ENCODE measurements around the gene GUCD1.
A peak's percentile ranks its signal among the peaks of the same experiment; 100 is the strongest.
"Not testable (repeated sequence)": the region's sequence is repeated elsewhere in the genome, so short reads cannot be mapped to it uniquely, and the experiment has no call there.

Gene GUCD1

GRCh38 chr22:24554313-24555164, at the start of gene GUCD1:
Gene GUCD1, minus strand, starts transcription at chr22:24555138. Its CDS starts 147 bp downstream, at chr22:24554991.
- DNase-seq (ENCODE audit: low read depth in 2 of 2), result no peak

DNA sequence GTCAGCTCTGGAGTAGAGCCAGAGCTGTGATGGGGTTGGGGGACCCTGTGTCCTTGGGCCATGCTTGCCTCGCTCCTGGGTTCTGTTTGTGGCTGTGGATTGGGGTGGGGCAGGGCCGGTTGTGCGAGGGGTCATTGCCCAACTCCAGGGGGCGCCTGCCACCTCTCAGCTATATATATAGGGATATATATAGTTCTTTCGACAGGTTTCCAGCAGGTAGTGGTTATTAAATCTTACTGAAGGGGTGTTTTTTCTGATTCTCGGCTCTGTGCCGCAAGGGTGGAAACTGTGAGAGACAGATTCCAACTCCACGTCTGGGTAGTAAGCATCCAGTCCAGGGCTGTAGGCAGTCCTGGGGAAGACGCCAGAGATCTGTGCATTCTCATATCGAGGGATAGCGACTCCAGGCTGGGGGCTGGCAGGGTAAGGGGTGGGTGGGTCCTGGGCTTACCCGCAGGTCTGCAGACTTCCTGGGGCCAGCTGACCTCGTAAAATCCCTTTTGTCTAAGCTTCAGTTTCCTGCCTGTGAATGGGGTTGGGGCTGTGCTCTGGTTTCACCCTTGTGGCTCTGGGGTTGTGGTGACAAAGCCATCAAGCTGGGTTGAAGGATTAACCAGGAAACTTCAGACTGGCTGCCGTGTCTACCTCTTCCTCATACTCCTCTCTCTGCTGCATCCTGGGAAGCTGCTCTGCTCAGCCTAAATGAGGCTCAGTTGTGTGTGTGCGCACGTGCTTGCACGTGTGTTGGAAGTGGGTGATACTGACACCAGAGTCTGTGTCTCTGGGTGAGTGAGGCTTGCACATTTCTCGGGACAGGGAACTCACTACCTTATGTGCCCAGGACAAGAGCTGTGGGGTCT, 49.1 kb upstream of the GUCD1 start:
- not testable (repeated sequence) for DNase-seq (ENCODE audit: low read depth in 2 of 2)

- DNase-seq (ENCODE audit: low read depth in 2 of 2), result not testable (repeated sequence)
Measured at GRCh38 chr22:24602847-24603769, 48.2 kb upstream of the GUCD1 start, which contains the start of gene GGT1. Gene GGT1, plus strand, starts transcription at chr22:24603193. Its CDS starts 7,889 bp downstream, at chr22:24611082.

GRCh38 chr22:24602105-24602749, 47.3 kb upstream of the GUCD1 start:
- not testable (repeated sequence) for DNase-seq (ENCODE audit: low read depth in 2 of 2)

- no peak for DNase-seq (ENCODE audit: low read depth in 2 of 2)
Measured at GRCh38 chr22:24601217-24602104, 46.5 kb upstream of the GUCD1 start.

DNA sequence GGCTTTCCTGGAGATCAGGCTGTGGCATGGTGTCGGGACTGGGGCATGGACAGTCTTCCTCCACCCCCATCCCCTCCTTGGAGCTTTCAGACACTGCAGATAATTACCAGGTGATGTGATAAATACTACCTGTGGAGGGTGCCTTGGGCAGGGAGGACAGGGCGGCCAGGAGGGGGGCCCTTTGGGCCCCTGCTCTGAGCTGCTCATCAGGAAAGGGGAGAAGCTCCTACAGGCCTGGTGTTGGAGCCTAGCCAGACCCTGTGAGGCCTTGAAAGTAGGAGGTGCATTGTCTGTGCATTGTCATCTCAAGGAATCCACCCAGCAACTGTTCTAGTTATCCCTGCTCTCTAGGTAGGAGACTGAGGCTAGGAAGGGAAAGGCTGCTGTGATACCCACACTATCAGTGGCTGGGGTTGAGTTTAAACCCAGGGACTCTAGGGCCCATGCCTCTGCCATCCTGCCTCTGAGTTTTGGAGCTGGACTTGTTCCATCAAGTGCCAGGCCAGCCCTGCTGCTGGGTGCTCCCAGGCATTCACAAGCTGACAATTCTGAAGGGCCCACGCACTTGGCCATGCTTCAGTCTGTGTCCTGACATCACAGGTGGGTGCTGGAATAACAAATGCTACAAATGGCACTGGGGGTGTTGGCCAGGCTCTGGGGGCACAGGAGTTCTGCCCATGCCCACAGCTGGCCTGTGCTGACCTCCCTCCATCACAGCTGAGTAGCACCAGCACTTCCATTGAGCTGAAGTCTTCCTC, 45.2 kb upstream of the GUCD1 start:
- DNase-seq (ENCODE audit: low read depth in 2 of 2), result not testable (repeated sequence)

GRCh38 chr22:24599514-24599913, 44.6 kb upstream of the GUCD1 start:
- DNase-seq (ENCODE audit: low read depth in 2 of 2), result no peak

- not testable (repeated sequence) for DNase-seq (ENCODE audit: low read depth in 2 of 2)
Measured at GRCh38 chr22:24597076-24597475, 42.1 kb upstream of the GUCD1 start.

GRCh38 chr22:24595863-24596262, 40.9 kb upstream of the GUCD1 start:
- DNase-seq (ENCODE audit: low read depth in 2 of 2), result no peak

GRCh38 chr22:24595228-24595627, 40.3 kb upstream of the GUCD1 start:
- no peak for DNase-seq (ENCODE audit: low read depth in 2 of 2)

- DNase-seq (ENCODE audit: low read depth in 2 of 2), result no peak
Measured at GRCh38 chr22:24594569-24595120, 39.7 kb upstream of the GUCD1 start.

- DNase-seq (ENCODE audit: low read depth in 2 of 2), result no peak
Measured at GRCh38 chr22:24593836-24594568, 39.1 kb upstream of the GUCD1 start.

DNA sequence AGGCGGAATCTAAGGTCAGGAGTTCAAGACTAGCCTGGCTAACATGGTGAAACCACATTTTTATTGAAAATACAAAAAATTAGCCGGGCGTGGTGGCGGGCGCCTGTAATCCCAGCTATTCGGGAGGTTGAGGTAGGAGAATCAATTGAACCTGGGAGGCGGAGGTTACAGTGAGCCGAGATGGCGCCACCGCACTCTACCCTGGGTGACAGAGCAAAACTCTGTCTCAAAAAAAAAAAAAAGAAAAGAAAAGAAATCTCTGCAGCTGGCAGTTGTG, 38.6 kb upstream of the GUCD1 start:
- not testable (repeated sequence) for DNase-seq (ENCODE audit: low read depth in 2 of 2)

DNA sequence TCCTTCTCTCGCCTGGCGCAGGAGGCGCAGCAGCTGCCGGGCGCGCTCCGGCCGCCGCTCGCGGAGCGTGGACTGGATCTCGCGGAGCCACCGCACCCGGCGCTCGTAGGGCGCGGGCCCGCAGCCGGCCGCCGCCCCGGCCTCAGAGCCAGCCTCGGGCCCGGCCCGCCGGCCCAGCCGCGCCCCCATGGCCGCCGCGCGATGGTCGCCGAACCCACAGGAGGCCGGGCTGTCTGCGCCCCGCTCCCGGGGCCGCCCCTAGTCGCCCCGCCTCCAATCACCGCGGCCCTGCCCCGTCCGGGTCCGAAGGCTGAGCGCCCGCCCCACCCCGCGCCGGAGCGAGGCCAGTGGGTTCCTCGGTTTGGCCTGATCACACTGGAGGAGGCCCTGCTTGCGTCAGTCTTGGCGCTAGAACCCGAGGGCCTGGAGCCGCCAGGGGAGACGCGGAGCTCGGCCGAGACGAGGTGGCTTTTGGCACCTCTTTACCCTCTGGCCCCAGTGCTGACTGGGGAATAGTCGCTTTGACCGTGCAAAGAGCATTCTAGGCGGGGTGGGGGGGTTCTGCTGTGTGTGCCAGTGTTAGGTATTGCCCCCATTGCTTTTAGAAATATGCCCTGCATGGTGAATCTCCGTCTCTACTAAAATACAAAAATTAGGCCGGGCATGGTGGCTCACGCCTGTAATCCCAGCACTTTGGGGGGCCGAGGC, 38.1 kb upstream of the GUCD1 start, which contains the start of gene LRRC75B:
Gene LRRC75B (minus strand): TSS at position 223 of the 708 bp plus-strand sequence. CDS start 34 bp downstream, at position 189.
- peak; percentile 62 to 65 for DNase-seq (ENCODE audit: low read depth in 2 of 2)

DNA sequence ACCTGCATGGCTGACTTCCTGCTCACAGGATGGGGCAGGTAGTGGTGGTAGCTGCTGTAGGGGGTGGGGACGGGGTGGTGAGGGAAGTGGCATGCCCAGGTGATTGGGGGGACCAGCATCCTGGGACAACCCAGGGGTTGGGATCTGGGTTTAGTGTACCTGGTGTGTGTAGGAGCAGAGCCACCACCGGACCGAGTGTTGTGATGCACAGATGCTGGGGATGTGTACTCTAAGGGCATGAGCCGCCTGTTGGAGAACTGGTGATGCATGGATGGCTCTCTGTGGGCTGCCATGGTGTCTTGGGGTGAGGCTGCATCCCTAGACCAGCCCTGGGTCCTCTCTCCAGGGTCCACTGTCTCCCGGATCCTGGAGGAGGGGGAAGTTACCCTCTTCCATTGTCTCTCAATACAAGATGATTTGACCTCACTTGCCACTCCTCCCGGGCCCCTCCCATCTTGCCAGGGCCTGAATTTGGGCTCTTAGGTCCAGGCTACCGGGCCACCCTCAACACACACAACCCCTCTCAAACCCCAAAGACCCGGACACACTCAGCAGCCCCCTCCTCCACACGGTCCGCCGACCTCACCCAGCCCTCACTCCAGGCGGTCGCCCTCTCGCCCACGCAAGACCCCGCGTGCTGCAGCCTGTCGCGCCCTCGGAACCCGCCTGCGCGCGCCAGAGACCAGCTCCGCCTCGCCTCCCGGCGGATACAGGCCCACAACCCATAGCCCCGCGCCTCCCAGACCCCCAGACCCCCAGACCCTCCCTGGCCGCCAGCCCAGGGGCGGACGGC, 37.3 kb upstream of the GUCD1 start:
- no peak for DNase-seq (ENCODE audit: low read depth in 2 of 2)

DNA sequence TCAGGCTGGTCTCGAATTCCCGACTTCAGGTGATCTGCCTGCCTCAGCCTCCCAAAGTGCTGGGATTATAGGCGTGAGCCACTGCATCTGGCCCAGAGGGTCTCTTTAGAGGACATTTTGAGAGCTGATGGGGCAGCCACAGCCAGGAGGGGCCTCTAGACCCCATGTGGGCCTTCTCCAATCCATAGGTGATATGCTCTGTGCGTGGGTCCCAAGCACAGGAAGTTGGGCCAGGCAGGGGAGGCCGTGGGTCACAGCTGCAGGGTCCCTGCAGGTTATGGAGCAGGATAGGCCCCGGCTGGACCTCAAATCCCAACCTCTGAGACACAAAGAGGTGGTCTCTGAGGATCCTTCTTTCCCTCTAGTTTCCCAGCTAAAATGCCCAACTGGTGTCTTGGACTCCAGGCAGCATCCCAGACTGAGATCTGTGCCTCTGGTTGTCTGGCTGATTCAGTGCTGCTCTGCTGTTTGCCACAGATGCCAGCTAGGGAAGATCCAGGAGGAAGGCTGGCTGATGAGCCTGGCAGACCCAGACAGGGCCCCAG, 36.4 kb upstream of the GUCD1 start:
- DNase-seq (ENCODE audit: low read depth in 2 of 2), result no peak

Data from fibroblast of skin of left biceps (primary cell).